Measurements from ENCODE around the gene POC1B. TPM values are rescaled to one million over a fixed set of nuclear protein-coding genes. Genes with fewer than 3 reads are reported as not detected.

POC1B gene
- total and polyA plus RNA-seq, 2 donors (not counting 3 experiments of a cell fraction or from before 2014, with no cell fraction given): 7.1 to 18.2 TPM

DNA sequence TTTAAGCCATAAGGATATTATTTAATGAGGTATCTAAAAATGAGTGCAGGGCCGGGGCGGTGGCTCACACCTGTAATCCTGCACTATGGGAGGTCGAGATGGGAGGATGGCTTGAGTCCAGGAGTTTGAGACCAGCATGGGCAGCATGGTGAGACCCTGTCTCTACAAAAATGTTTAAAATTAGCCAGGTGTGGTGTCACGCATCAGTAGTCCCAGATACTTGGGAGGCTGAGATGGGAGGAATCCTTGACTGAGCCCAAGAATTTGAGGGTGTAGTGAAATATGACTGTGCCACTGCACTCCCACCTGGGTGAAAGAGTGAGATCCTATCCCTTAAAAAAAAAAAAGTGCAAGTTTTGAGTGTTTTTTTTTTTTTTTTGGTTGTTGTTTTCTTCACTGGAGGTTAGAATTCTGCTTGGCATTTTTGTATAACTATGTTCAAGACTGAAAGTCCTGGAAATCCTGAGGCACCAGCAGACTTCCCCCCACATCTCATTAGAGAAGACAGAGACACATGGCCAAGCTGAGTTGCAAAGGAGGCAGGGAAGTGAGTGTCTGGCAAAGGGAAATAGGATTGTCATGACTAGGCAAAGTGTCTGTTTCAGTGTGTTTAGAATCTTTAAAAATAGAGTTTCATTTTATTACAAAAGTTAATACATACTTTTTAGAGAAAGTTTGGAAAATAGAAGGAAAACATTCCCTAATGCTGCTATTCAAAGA is 120.1 kb downstream of the POC1B start:
- H4K20me1 ChIP-seq (replicated peaks; ENCODE audit: control insufficient read depth, extremely low read depth, insufficient read depth, low read length): no peaks in the 10 kb centered on the region
- no peak overlapping the region for H3K9ac ChIP-seq (replicated peaks; ENCODE audit: extremely low read depth, insufficient read depth, low read length)
- H3K36me3 ChIP-seq (ENCODE audit: control insufficient read depth in 2 of 2, extremely low read depth in 1 of 2, insufficient read depth in 2 of 2, low read length in 2 of 2): no peaks in the 10 kb centered on the region
- H3K4me2 ChIP-seq (ENCODE audit: insufficient read depth, low read length): no peak overlapping the region
- H3K27ac ChIP-seq (ENCODE audit: insufficient read depth, low read depth, low read length): no peak overlapping the region
- no peaks in the 10 kb centered on the region for H3K27me3 ChIP-seq (ENCODE audit: control insufficient read depth in 2 of 2, insufficient read depth in 2 of 2, low read length in 2 of 2)
- H3K79me2 ChIP-seq (ENCODE audit: control insufficient read depth, insufficient read depth, low read length): no peaks in the 10 kb centered on the region
- H2AFZ ChIP-seq (ENCODE audit: low read depth, low read length): no peak overlapping the region
- H3K9me3 ChIP-seq (replicated peaks; ENCODE audit: control insufficient read depth, insufficient read depth, low read length): no peaks in the 10 kb centered on the region
- no peaks in the 10 kb centered on the region for H3K4me1 ChIP-seq (ENCODE audit: control insufficient read depth, extremely low read depth, insufficient read depth, low read length)
- TF ChIP-seq POLR2A (IDR thresholded peaks at IDR 0.05; ENCODE audit: low read depth, low read length): no peak
- no peak for TF ChIP-seq EZH2 (IDR thresholded peaks at IDR 0.05; ENCODE audit: borderline replicate concordance, low read depth, low read length, severe bottlenecking)
- TF ChIP-seq, protein P1, sequence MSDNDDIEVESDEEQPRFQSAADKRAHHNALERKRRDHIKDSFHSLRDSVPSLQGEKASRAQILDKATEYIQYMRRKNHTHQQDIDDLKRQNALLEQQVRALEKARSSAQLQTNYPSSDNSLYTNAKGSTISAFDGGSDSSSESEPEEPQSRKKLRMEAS (IDR thresholded peaks at IDR 0.05; ENCODE audit: insufficient read depth, insufficient read length): no peak
- no peak for TF ChIP-seq MYC (IDR thresholded peaks at IDR 0.05; ENCODE audit: low read depth, low read length)
- no peak for TF ChIP-seq FOS (IDR thresholded peaks at IDR 0.05; ENCODE audit: borderline replicate concordance, insufficient read depth, low read length)
- TF ChIP-seq, protein P2, sequence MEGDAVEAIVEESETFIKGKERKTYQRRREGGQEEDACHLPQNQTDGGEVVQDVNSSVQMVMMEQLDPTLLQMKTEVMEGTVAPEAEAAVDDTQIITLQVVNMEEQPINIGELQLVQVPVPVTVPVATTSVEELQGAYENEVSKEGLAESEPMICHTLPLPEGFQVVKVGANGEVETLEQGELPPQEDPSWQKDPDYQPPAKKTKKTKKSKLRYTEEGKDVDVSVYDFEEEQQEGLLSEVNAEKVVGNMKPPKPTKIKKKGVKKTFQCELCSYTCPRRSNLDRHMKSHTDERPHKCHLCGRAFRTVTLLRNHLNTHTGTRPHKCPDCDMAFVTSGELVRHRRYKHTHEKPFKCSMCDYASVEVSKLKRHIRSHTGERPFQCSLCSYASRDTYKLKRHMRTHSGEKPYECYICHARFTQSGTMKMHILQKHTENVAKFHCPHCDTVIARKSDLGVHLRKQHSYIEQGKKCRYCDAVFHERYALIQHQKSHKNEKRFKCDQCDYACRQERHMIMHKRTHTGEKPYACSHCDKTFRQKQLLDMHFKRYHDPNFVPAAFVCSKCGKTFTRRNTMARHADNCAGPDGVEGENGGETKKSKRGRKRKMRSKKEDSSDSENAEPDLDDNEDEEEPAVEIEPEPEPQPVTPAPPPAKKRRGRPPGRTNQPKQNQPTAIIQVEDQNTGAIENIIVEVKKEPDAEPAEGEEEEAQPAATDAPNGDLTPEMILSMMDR (IDR thresholded peaks at IDR 0.05; ENCODE audit: extremely low read depth in 1 of 2, insufficient read depth in 1 of 2, low read depth in 1 of 2, low read length in 2 of 2): no peak
- TF ChIP-seq JUN (IDR thresholded peaks at IDR 0.05; ENCODE audit: borderline replicate concordance, insufficient read depth, insufficient read length, low read depth): no peak
- no peak for TF ChIP-seq POLR2AphosphoS5 (IDR thresholded peaks at IDR 0.05; ENCODE audit: insufficient read depth, low read depth, low read length)
- no peak for TF ChIP-seq GATA2 (IDR thresholded peaks at IDR 0.05; ENCODE audit: insufficient read depth, insufficient read length, low read depth, low read length)
- FAIRE-seq: no peak
- H3K9me1 ChIP-seq (replicated peaks; ENCODE audit: control insufficient read depth, extremely low read depth, insufficient read depth, low read length): no peaks in the 10 kb centered on the region
- BruUV-seq (replicated peaks): no TSS peak
- no peak for DNase-seq (ENCODE audit: low read depth, low spot score)
- intact Hi-C loops (cut with micrococcal nuclease): no loop called here
- CTCF ChIA-PET: interaction anchor here (0.8 kb wide), 1 partner anchor 10 kb away, joined by 3 read pairs; no protein-coding TSS in a partner anchor
- dilution Hi-C loops (cut with MboI; ENCODE audit: extremely low pct_ligation_motif_present, low sequenced_read_pairs): no loop called here
- POLR2A ChIA-PET: no interaction called here
- H3K4me3 ChIP-seq (replicated peaks in 1 of 3; ENCODE audit: insufficient read depth in 1 of 3, low read depth in 1 of 3, low read length in 3 of 3): no peak overlapping the region

Data from endothelial cell of umbilical vein (primary cell).